HepG2 (cell line): Measurements from ENCODE around the gene PCOLCE2. TPM values are rescaled to one million over a fixed set of nuclear protein-coding genes. Genes with fewer than 3 reads are reported as not detected.

Experiments used
- ATAC-seq: fragments of 200-7000 bp; cut with Tn5 transposase; 3 replicates; pipeline ENCODE4 v1.9.1; 2020; ENCODE audit warnings: mild to moderate bottlenecking, moderate library complexity
- BruUV-seq: library from RNA; stranded (reverse); fragments of 400-500 nt; replicated peaks from 2 replicates; lab custom pipeline; 2021; lab: Mats Ljungman, UMichigan
- CTCF ChIA-PET: fragments of 300-600 bp; formaldehyde crosslinking; extraction: SDS; loops from one replicate; lab custom pipeline; 2021; ENCODE audit warnings: low total read pairs, inconsistent platforms, low intra/inter-chr PET ratio; lab: Yijun Ruan, JAX
- POLR2A ChIA-PET: fragments of 350-600 bp; sonication (Branson Sonifier 250); formaldehyde crosslinking; loops from one replicate; lab custom pipeline; 2020; ENCODE audit warnings: antibody characterized with exemption, inconsistent platforms; lab: Yijun Ruan, JAX
- DNase-seq: peaks from one replicate; pipeline ENCODE4 v3.0.0-alpha.2; 2015; ENCODE audit warnings: low spot score
- FAIRE-seq: peaks from 3 replicates; lab custom pipeline; 2011; peaks lifted over from hg19 to GRCh38; lab: Jason Lieb, UNC
- H2AFZ ChIP-seq: one replicate; pipeline ENCODE4 v1.6.1; 2011; ENCODE audit warnings: low read length, inconsistent platforms
- H3K27ac ChIP-seq: fragments of 300-600 bp; 3 replicates; pipeline ENCODE4 v1.8.0; 2011; ENCODE audit warnings: mixed run types, mild to moderate bottlenecking, mixed read lengths, low read length, inconsistent platforms; ENCODE audit not compliant: insufficient read depth; ENCODE audit errors: extremely low read length
- H3K27me3 ChIP-seq, 2 experiments: fragments of 200-600 bp in 1 of 2; 2 replicates in 1 of 2; 3 replicates in 1 of 2; pipeline versions ENCODE4 v1.6.0 to v1.8.0; 2011; ENCODE audit warnings: low read length in 2 of 2, mild to moderate bottlenecking in 2 of 2, moderate library complexity in 2 of 2, inconsistent platforms in 1 of 2; ENCODE audit not compliant: insufficient read depth in 2 of 2, control insufficient read depth in 1 of 2
- H3K36me3 ChIP-seq, 2 experiments: fragments of 200-600 bp in 1 of 2; replicated peaks in 1 of 2; 2 replicates in 1 of 2; 3 replicates in 1 of 2; pipeline versions ENCODE4 v1.5.1 to v1.8.0; 2011; ENCODE audit warnings: low read length in 2 of 2, inconsistent platforms in 1 of 2; ENCODE audit not compliant: insufficient read depth in 2 of 2, control insufficient read depth in 1 of 2
- H3K4me1 ChIP-seq: 2 replicates; pipeline ENCODE4 v1.5.1; 2012; ENCODE audit warnings: low read length, inconsistent platforms; ENCODE audit not compliant: insufficient read depth
- H3K4me2 ChIP-seq: 2 replicates; pipeline ENCODE4 v1.6.0; 2011; ENCODE audit warnings: low read depth, low read length, inconsistent platforms
- H3K4me3 ChIP-seq, 3 experiments: fragments of 200-600 bp in 1 of 3; sonication (generic), shearing (Covaris generic) in 1 of 3; replicated peaks in 1 of 3; 2 replicates each; pipeline ENCODE4 v1.5.1; 2011 to 2016; ENCODE audit warnings: low read length in 3 of 3, inconsistent platforms in 2 of 3, low read depth in 2 of 3, mild to moderate bottlenecking in 2 of 3, control low read depth in 1 of 3, mixed read lengths in 1 of 3; ENCODE audit not compliant: insufficient read depth in 1 of 3
- H3K79me2 ChIP-seq: one replicate; pipeline ENCODE4 v1.6.1; 2011; ENCODE audit warnings: low read length, inconsistent platforms; ENCODE audit not compliant: insufficient read depth
- H3K9ac ChIP-seq: 2 replicates; pipeline ENCODE4 v1.6.0; 2011; ENCODE audit warnings: mild to moderate bottlenecking, low read depth, low read length, inconsistent platforms; ENCODE audit not compliant: insufficient read depth
- H3K9me3 ChIP-seq: 2 replicates; pipeline ENCODE4 v1.5.1; 2012; ENCODE audit warnings: mild to moderate bottlenecking, low read length
- H4K20me1 ChIP-seq: 2 replicates; pipeline ENCODE4 v1.6.0; 2011; ENCODE audit warnings: inconsistent platforms, mild to moderate bottlenecking, low read length, moderate library complexity; ENCODE audit not compliant: insufficient read depth
- ASH2L ChIP-seq: fragments of 300-600, 200-600 bp; sonication (generic); IDR thresholded peaks from 2 replicates; pipeline ENCODE4 v1.7.0; 2017; ENCODE audit warnings: low read depth, mild to moderate bottlenecking, moderate library complexity, mixed read lengths, low read length; ENCODE audit not compliant: insufficient read length
- FOSL1 ChIP-seq: sonication (generic); formaldehyde crosslinking; IDR thresholded peaks from 2 replicates; pipeline ENCODE4 v1.9.0; 2021; ENCODE audit warnings: missing genetic modification reagents, borderline replicate concordance
- MIXL1 ChIP-seq: IDR thresholded peaks from 2 replicates; pipeline ENCODE4 v1.6.1; 2016
- MTF2 ChIP-seq: sonication (generic); formaldehyde crosslinking; IDR thresholded peaks from 2 replicates; pipeline ENCODE4 v1.5.0; 2020; ENCODE audit warnings: missing genetic modification reagents, borderline replicate concordance
- POLR2AphosphoS2 ChIP-seq: IDR thresholded peaks from 2 replicates; pipeline ENCODE4 v1.6.1; 2011; ENCODE audit warnings: low read depth, low read length, improper control_type of control experiment
- ZNF496 ChIP-seq: sonication (generic); formaldehyde crosslinking; IDR thresholded peaks from 2 replicates; pipeline ENCODE4 v1.8.1; 2023; ENCODE audit warnings: mild to moderate bottlenecking, moderate library complexity, missing genetic modification reagents; ENCODE audit not compliant: insufficient replicate concordance
- ZXDC ChIP-seq: sonication (generic); formaldehyde crosslinking; IDR thresholded peaks from 2 replicates; pipeline ENCODE4 v1.5.0; 2020; ENCODE audit warnings: mild to moderate bottlenecking, missing genetic modification reagents
- WGBS: methylation state at CpG from one replicate; pipeline ENCODE4 v1.1.6; 2017; ENCODE audit warnings: low lambda C conversion rate; 5-methylcytosine and 5-hydroxymethylcytosine counted together
- in situ Hi-C: cut with HindIII; loops from 2 replicates; pipeline ENCODE4 v1.10.0; 2017; ENCODE audit warnings: low pct_unique_long_range_greater_than_20kb; ENCODE audit not compliant: extremely low pct_ligation_motif_present
- intact Hi-C: fragments of 100-400 bp; cut with micrococcal nuclease; formaldehyde crosslinking; loops from one replicate; pipeline ENCODE4 v1.10.0; 2022; ENCODE audit not compliant: unreplicated experiment
- polyA plus RNA-seq, 8 experiments: library from polyadenylated mRNA; depleted of rRNA in 3 of 8; stranded (reverse) in 7 of 8; unstranded in 1 of 8; fragments of >200 nt; fragmentation: Illumina TruSeq in 4 of 8; extraction: Trizol in 4 of 8; gene quantifications; 2 replicates each; pipeline versions ENCODE4 v1.2.1 to v1.2.3, GENCODE V29; 2011 to 2016; ENCODE audit warnings: low read depth in 4 of 8, missing spikeins in 1 of 8, mixed read lengths in 1 of 8; ENCODE audit not compliant: insufficient read depth in 1 of 8
- total RNA-seq, 5 experiments: library from RNA; depleted of rRNA; stranded (reverse); fragments of >200 nt; fragmentation: Illumina TruSeq; extraction: Trizol; gene quantifications; 2 replicates each; pipeline ENCODE4 v1.2.3, GENCODE V29; 2016; ENCODE audit warnings: low read depth in 1 of 5
- TF ChIP-seq, protein P1 (sequence below): sonication (generic); formaldehyde crosslinking; IDR thresholded peaks from 2 replicates; pipeline ENCODE4 v1.8.0; 2022; ENCODE audit warnings: mild to moderate bottlenecking, missing genetic modification reagents, moderate library complexity
- TF ChIP-seq, protein P2 (sequence below): sonication (generic); formaldehyde crosslinking; IDR thresholded peaks from 2 replicates; pipeline ENCODE4 v1.4.0; 2020; ENCODE audit warnings: missing genetic modification reagents

Gene PCOLCE2
- total and polyA plus RNA-seq, 2 of the 13 experiments (the other 11 are each of a cell fraction or from before 2014, with no cell fraction given): 0.71 to 2.0 TPM

GRCh38 chr3:142897807-142898206 is 8.9 kb upstream of the PCOLCE2 start:
- TF ChIP-seq FOSL1 (CRISPR knock-in tag) (no peak), MIXL1 (CRISPR knock-in tag) (no peak), ASH2L (no peak), ZXDC (no peak), POLR2AphosphoS2 (no peak), MTF2 (CRISPR knock-in tag) (no peak), ZNF496 (CRISPR knock-in tag) (no peak)
- TF ChIP-seq, protein P1, sequence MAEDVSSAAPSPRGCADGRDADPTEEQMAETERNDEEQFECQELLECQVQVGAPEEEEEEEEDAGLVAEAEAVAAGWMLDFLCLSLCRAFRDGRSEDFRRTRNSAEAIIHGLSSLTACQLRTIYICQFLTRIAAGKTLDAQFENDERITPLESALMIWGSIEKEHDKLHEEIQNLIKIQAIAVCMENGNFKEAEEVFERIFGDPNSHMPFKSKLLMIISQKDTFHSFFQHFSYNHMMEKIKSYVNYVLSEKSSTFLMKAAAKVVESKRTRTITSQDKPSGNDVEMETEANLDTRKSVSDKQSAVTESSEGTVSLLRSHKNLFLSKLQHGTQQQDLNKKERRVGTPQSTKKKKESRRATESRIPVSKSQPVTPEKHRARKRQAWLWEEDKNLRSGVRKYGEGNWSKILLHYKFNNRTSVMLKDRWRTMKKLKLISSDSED (CRISPR knock-in tag): no peak
- TF ChIP-seq, protein P2, sequence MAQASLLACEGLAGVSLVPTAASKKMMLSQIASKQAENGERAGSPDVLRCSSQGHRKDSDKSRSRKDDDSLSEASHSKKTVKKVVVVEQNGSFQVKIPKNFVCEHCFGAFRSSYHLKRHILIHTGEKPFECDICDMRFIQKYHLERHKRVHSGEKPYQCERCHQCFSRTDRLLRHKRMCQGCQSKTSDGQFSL (CRISPR knock-in tag): no peak
- H2AFZ ChIP-seq: no peak overlapping the region
- no peaks in the 10 kb centered on the region for H3K4me1 ChIP-seq
- H3K4me3 ChIP-seq: no peak overlapping the region
- H3K79me2 ChIP-seq: no peaks in the 10 kb centered on the region
- no peak overlapping the region for H3K9ac ChIP-seq
- 0 out of 3 replicates have a peak, but pooled peaks have one; percentile 29 for ATAC-seq
- no peaks in the 10 kb centered on the region for H3K36me3 ChIP-seq
- CTCF ChIA-PET: no interaction called here
- no peak overlapping the region for H3K27ac ChIP-seq
- in situ Hi-C loops (no loop called here), intact Hi-C loops (no loop called here)
- 3% methylated on average over 2 of the region's 2 CpGs for WGBS
- DNase-seq: no peak
- FAIRE-seq: no peak
- H3K9me3 ChIP-seq: no peaks in the 10 kb centered on the region
- H4K20me1 ChIP-seq: no peaks in the 10 kb centered on the region
- no peak overlapping the region for H3K4me2 ChIP-seq
- POLR2A ChIA-PET: interaction anchor here (0.7 kb wide), 1 partner anchor 308 kb away, joined by 3 read pairs; no protein-coding TSS in a partner anchor
- no TSS peak for BruUV-seq
- no peaks in the 10 kb centered on the region; a peak in 1 of 5 replicates for H3K27me3 ChIP-seq
